Measurements from ENCODE around the gene KCNJ3. TPM values are rescaled to one million over a fixed set of nuclear protein-coding genes. Genes with fewer than 3 reads are reported as not detected.

KCNJ3 gene
- total RNA-seq, 1 experiment from 2014 or later = 0.31 TPM

- TF ChIP-seq OVOL2 (CRISPR knock-in tag; IDR thresholded peaks at IDR 0.05; ENCODE audit: borderline replicate concordance) = no peak
- TF ChIP-seq ATF1 (CRISPR knock-in tag; IDR thresholded peaks at IDR 0.05) = no peak
- no peak for TF ChIP-seq ZNF263 (CRISPR knock-in tag; IDR thresholded peaks at IDR 0.05; ENCODE audit: low read depth)
- TF ChIP-seq E2F1 (CRISPR knock-in tag; IDR thresholded peaks at IDR 0.05) = no peak
- TF ChIP-seq ZNF671 (CRISPR knock-in tag; IDR thresholded peaks at IDR 0.05) = no peak
- no peak for TF ChIP-seq SP1 (CRISPR knock-in tag; conservative IDR thresholded peaks at IDR 0.05)
- no peak for TF ChIP-seq FOXJ3 (CRISPR knock-in tag; IDR thresholded peaks at IDR 0.05; ENCODE audit: borderline replicate concordance)
- TF ChIP-seq, protein P1, sequence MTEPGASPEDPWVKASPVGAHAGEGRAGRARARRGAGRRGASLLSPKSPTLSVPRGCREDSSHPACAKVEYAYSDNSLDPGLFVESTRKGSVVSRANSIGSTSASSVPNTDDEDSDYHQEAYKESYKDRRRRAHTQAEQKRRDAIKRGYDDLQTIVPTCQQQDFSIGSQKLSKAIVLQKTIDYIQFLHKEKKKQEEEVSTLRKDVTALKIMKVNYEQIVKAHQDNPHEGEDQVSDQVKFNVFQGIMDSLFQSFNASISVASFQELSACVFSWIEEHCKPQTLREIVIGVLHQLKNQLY (CRISPR knock-in tag; IDR thresholded peaks at IDR 0.05) = no peak
- TF ChIP-seq, protein P2, sequence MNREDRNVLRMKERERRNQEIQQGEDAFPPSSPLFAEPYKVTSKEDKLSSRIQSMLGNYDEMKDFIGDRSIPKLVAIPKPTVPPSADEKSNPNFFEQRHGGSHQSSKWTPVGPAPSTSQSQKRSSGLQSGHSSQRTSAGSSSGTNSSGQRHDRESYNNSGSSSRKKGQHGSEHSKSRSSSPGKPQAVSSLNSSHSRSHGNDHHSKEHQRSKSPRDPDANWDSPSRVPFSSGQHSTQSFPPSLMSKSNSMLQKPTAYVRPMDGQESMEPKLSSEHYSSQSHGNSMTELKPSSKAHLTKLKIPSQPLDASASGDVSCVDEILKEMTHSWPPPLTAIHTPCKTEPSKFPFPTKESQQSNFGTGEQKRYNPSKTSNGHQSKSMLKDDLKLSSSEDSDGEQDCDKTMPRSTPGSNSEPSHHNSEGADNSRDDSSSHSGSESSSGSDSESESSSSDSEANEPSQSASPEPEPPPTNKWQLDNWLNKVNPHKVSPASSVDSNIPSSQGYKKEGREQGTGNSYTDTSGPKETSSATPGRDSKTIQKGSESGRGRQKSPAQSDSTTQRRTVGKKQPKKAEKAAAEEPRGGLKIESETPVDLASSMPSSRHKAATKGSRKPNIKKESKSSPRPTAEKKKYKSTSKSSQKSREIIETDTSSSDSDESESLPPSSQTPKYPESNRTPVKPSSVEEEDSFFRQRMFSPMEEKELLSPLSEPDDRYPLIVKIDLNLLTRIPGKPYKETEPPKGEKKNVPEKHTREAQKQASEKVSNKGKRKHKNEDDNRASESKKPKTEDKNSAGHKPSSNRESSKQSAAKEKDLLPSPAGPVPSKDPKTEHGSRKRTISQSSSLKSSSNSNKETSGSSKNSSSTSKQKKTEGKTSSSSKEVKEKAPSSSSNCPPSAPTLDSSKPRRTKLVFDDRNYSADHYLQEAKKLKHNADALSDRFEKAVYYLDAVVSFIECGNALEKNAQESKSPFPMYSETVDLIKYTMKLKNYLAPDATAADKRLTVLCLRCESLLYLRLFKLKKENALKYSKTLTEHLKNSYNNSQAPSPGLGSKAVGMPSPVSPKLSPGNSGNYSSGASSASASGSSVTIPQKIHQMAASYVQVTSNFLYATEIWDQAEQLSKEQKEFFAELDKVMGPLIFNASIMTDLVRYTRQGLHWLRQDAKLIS (CRISPR knock-in tag; IDR thresholded peaks at IDR 0.05; ENCODE audit: borderline replicate concordance) = no peak
- no peak for TF ChIP-seq ZNF138 (CRISPR knock-in tag; conservative IDR thresholded peaks at IDR 0.05)
- TF ChIP-seq ZNF232 (CRISPR knock-in tag; IDR thresholded peaks at IDR 0.05) = no peak
- no peak for TF ChIP-seq JAZF1 (CRISPR knock-in tag; IDR thresholded peaks at IDR 0.05)
- no peaks in the 10 kb centered on the region for H3K4me1 Mint-ChIP-seq
- peak overlapping the region; percentile 0; the same call in 1 of the 2 replicates for H3K27ac Mint-ChIP-seq
- no peak for DNase-seq (ENCODE audit: low spot score)
- H3K36me3 Mint-ChIP-seq = no peaks in the 10 kb centered on the region
- H3K4me3 Mint-ChIP-seq = no peak overlapping the region
- no peaks in the 10 kb centered on the region for H3K9me3 Mint-ChIP-seq
- H3K27me3 Mint-ChIP-seq (ENCODE audit: low read depth) = no peaks in the 10 kb centered on the region
- no peak for ATAC-seq
- ChIA-PET POLR2A (no interaction called here), CTCF (no interaction called here)
Observed at GRCh38 chr2:154849482-154849881, 151.0 kb downstream of the KCNJ3 start.

DNA sequence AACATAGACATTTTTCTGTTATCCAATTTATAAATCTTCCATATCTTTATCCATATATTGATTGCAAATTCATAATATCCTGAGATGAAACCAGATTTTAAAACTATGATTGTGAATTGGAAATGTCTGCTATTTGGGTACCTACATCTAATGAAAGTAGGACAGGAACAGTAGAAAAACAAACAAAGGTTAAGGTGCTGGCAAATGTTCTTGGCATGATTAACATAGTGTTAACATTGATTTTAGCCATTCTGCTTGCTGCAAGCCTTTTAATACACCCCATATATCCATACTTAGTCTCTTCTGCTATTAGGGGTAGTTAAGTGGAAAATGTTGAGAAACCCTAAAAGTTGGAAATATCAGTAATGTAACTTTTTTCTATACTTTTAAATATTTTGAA lies 152.0 kb downstream of the KCNJ3 start:
- POLR2A ChIA-PET = no interaction called here
- H3K36me3 Mint-ChIP-seq = no peaks in the 10 kb centered on the region
- CTCF ChIA-PET = no interaction called here
- no peaks in the 10 kb centered on the region for H3K4me1 Mint-ChIP-seq
- H3K27me3 Mint-ChIP-seq (ENCODE audit: low read depth) = no peaks in the 10 kb centered on the region
- DNase-seq (ENCODE audit: low spot score) = no peak
- no peak for ATAC-seq
- H3K4me3 Mint-ChIP-seq = no peak overlapping the region
- no peaks in the 10 kb centered on the region for H3K9me3 Mint-ChIP-seq
- H3K27ac Mint-ChIP-seq = no peak overlapping the region
- TF ChIP-seq, protein P2 (CRISPR knock-in tag; IDR thresholded peaks at IDR 0.05; ENCODE audit: borderline replicate concordance) = no peak
- no peak for TF ChIP-seq PRRX2 (CRISPR knock-in tag; IDR thresholded peaks at IDR 0.05)
- TF ChIP-seq, protein P3, sequence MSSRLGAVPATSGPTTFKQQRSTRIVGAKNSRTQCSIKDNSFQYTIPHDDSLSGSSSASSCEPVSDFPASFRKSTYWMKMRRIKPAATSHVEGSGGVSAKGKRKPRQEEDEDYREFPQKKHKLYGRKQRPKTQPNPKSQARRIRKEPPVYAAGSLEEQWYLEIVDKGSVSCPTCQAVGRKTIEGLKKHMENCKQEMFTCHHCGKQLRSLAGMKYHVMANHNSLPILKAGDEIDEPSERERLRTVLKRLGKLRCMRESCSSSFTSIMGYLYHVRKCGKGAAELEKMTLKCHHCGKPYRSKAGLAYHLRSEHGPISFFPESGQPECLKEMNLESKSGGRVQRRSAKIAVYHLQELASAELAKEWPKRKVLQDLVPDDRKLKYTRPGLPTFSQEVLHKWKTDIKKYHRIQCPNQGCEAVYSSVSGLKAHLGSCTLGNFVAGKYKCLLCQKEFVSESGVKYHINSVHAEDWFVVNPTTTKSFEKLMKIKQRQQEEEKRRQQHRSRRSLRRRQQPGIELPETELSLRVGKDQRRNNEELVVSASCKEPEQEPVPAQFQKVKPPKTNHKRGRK (CRISPR knock-in tag; IDR thresholded peaks at IDR 0.05; ENCODE audit: borderline replicate concordance) = no peak
- TF ChIP-seq, protein P4, sequence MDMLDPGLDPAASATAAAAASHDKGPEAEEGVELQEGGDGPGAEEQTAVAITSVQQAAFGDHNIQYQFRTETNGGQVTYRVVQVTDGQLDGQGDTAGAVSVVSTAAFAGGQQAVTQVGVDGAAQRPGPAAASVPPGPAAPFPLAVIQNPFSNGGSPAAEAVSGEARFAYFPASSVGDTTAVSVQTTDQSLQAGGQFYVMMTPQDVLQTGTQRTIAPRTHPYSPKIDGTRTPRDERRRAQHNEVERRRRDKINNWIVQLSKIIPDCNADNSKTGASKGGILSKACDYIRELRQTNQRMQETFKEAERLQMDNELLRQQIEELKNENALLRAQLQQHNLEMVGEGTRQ (CRISPR knock-in tag; IDR thresholded peaks at IDR 0.05) = no peak
- no peak for TF ChIP-seq JAZF1 (CRISPR knock-in tag; IDR thresholded peaks at IDR 0.05)
- TF ChIP-seq, protein P5, sequence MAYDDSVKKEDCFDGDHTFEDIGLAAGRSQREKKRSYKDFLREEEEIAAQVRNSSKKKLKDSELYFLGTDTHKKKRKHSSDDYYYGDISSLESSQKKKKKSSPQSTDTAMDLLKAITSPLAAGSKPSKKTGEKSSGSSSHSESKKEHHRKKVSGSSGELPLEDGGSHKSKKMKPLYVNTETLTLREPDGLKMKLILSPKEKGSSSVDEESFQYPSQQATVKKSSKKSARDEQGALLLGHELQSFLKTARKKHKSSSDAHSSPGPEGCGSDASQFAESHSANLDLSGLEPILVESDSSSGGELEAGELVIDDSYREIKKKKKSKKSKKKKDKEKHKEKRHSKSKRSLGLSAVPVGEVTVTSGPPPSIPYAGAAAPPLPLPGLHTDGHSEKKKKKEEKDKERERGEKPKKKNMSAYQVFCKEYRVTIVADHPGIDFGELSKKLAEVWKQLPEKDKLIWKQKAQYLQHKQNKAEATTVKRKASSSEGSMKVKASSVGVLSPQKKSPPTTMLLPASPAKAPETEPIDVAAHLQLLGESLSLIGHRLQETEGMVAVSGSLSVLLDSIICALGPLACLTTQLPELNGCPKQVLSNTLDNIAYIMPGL (CRISPR knock-in tag; IDR thresholded peaks at IDR 0.05) = no peak
- TF ChIP-seq TEAD4 (CRISPR knock-in tag; IDR thresholded peaks at IDR 0.05) = no peak
- no peak for TF ChIP-seq OVOL2 (CRISPR knock-in tag; IDR thresholded peaks at IDR 0.05; ENCODE audit: borderline replicate concordance)
- no peak for TF ChIP-seq RELA (CRISPR knock-in tag; IDR thresholded peaks at IDR 0.05; ENCODE audit: borderline replicate concordance)
- no peak for TF ChIP-seq MXD4 (CRISPR knock-in tag; IDR thresholded peaks at IDR 0.05; ENCODE audit: borderline replicate concordance)

All from WTC11 (cell line).